ENCODE results near the gene C2CD2L. TPM values are rescaled to one million over a fixed set of nuclear protein-coding genes. Genes with fewer than 3 reads are reported as not detected.
A peak's percentile ranks its signal among the peaks of the same experiment; 100 is the strongest.

The C2CD2L gene
- total RNA-seq, 2 donors from 2014 or later: 5.1 to 9.0 TPM

GRCh38 chr11:119093942-119094815 is 13.0 kb upstream of the C2CD2L start:
- DNase-seq (ENCODE audit: low spot score): peak; percentile 14
- intact Hi-C loops (cut with DNase I): loop anchor here (5.0 kb wide), 1 partner anchor 103 kb away; no protein-coding TSS in a partner anchor

GRCh38 chr11:119094816-119095065 is 12.4 kb upstream of the C2CD2L start:
- peaks cover 10% of the 10 kb centered on the region for H3K4me1 ChIP-seq (replicated peaks)
- no peaks in the 10 kb centered on the region for H3K9me3 ChIP-seq
- peak overlapping the region; percentile 67 to 72 for H3K4me3 ChIP-seq
- TF ChIP-seq CTCF (IDR thresholded peaks at IDR 0.05) (peak; percentile 49 to 80 (median 70)), POLR2AphosphoS5 (IDR thresholded peaks at IDR 0.05) (no peak)
- H3K27me3 ChIP-seq (replicated peaks; ENCODE audit: insufficient read depth): no peaks in the 10 kb centered on the region
- 0% methylated on average over 5 of the region's 19 CpGs for WGBS
- peaks cover 0 to 7% of the 10 kb centered on the region in 2 donors for H3K36me3 ChIP-seq
- intact Hi-C loops (cut with DNase I): loop anchor here (5.0 kb wide), 1 partner anchor 103 kb away; no protein-coding TSS in a partner anchor
- peak; percentile 81 for DNase-seq (ENCODE audit: low spot score)
- peak overlapping the region; percentile 93 to 94 for H3K27ac ChIP-seq

More at GRCh38 chr11:119093942-119094815, 13.0 kb upstream of the C2CD2L start:
- under 1% methylated on average over 78 of the region's 81 CpGs for WGBS
- H3K4me1 ChIP-seq (replicated peaks): peaks cover 10% of the 10 kb centered on the region
- no peaks in the 10 kb centered on the region for H3K27me3 ChIP-seq (replicated peaks; ENCODE audit: insufficient read depth)
- no peaks in the 10 kb centered on the region for H3K9me3 ChIP-seq
- peak overlapping the region; percentile 67 to 72 for H3K4me3 ChIP-seq
- TF ChIP-seq POLR2A (IDR thresholded peaks at IDR 0.05) (no peak), CTCF (IDR thresholded peaks at IDR 0.05) (peak in 1 of 4 experiments; percentile 11)
- H3K36me3 ChIP-seq: peaks cover 0 to 7% of the 10 kb centered on the region in 2 donors
- peak overlapping the region; percentile 93 to 94 for H3K27ac ChIP-seq

GRCh38 chr11:119095066-119095880 is 11.9 kb upstream of the C2CD2L start:
- H3K27me3 ChIP-seq (replicated peaks; ENCODE audit: insufficient read depth): no peaks in the 10 kb centered on the region
- peak; percentile 100 for DNase-seq (ENCODE audit: low spot score)
- intact Hi-C loops (cut with DNase I): no loop called here
- peaks cover 10% of the 10 kb centered on the region for H3K4me1 ChIP-seq (replicated peaks)
- H3K27ac ChIP-seq: peak overlapping the region; percentile 93 to 94
- no peaks in the 10 kb centered on the region for H3K9me3 ChIP-seq
- H3K36me3 ChIP-seq: peaks cover 0 to 7% of the 10 kb centered on the region in 2 donors
- TF ChIP-seq POLR2A (IDR thresholded peaks at IDR 0.05) (peak; percentile 97), POLR2AphosphoS5 (IDR thresholded peaks at IDR 0.05) (peak; percentile 98), CTCF (IDR thresholded peaks at IDR 0.05) (peak in 2 of 4 experiments; percentile 5 to 29)
- WGBS: under 1% methylated on average over 56 of the region's 79 CpGs
- peak overlapping the region; percentile 67 to 72 for H3K4me3 ChIP-seq

- Histone ChIP-seq H3K4me3 (no peak overlapping the region), H3K4me1 (replicated peaks) (no peaks in the 10 kb centered on the region), H3K36me3 (peaks cover 0 to 7% of the 10 kb centered on the region in 2 donors), H3K27me3 (replicated peaks; ENCODE audit: insufficient read depth) (no peaks in the 10 kb centered on the region), H3K27ac (no peak overlapping the region), H3K9me3 (no peaks in the 10 kb centered on the region)
- DNase-seq (ENCODE audit: low spot score): no peak
- intact Hi-C loops (cut with DNase I): loop anchor here (5.0 kb wide), 1 partner anchor 223 kb away; no protein-coding TSS in a partner anchor
- TF ChIP-seq CTCF (IDR thresholded peaks at IDR 0.05): no peak
- no peak for TF ChIP-seq POLR2AphosphoS5 (IDR thresholded peaks at IDR 0.05)
- TF ChIP-seq POLR2A (IDR thresholded peaks at IDR 0.05): no peak
- 78% methylated on average over 6 of the region's 6 CpGs for WGBS
These were observed 7.4 kb upstream of the C2CD2L start for GRCh38 chr11:119099711-119100110.
